GM21381 (cell line): ENCODE results near the gene CDH4.

ENCODE experiments used
- ATAC-seq: cut with Tn5 transposase; IDR thresholded peaks from one replicate; pipeline ENCODE4 v1.9.1; 2021; ENCODE audit warnings: mild to moderate bottlenecking, moderate library complexity; ENCODE audit not compliant: unreplicated experiment

Gene CDH4

GRCh38 chr20:61508301-61509096 is 256.4 kb downstream of the CDH4 start:
- ATAC-seq = no peak

DNA sequence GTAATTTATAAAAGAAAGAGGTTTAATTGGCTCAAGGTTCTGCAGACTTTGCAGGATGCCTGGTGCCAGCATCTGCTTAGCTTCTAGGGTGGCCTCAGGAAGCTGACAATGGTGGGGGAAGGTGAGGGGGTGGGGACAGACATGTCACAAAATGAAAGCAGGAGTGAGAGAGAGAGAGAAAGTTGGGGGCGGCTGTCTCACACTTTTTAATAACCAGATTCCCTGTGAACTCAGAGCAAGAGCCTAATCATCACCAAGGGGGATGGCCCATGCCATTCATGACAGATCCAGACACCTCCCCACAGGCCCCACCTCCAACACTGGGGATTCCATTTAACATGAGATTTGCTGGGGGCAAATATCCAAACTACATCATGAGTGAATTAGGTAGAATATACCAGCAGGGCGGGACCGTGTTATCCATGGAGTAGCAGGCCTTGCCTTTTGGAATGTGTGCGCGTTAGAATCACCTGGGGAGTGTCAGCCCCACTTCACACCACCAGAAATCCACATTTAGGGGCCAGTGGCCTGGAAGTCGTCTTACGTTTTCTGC is 258.8 kb downstream of the CDH4 start:
- no peak for ATAC-seq

DNA sequence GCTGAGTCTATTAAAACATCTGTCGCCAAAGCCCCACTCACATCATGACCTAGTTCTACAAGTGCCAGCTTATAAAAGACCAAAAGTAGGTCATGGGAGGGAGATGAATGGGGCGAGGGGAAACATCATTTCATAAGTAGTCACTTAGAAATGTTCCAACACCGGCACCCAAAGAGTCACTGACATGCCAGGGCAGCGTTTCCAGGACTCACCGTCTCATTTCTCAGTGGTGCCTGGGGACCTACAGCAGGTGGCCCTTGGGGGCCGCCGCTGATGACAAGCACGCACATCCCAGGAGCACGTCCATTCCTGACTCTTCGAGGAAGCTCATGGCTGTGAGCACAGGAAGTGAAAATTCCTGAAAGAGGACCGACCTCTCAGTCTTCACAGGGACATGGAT is 260.4 kb downstream of the CDH4 start:
- ATAC-seq = no peak

GRCh38 chr20:61513124-61514017 is 261.3 kb downstream of the CDH4 start:
- ATAC-seq = no peak

GRCh38 chr20:61514018-61514365 is 261.9 kb downstream of the CDH4 start:
- ATAC-seq = no peak

- ATAC-seq = no peak
These were observed 262.3 kb downstream of the CDH4 start for GRCh38 chr20:61514396-61514795.

DNA sequence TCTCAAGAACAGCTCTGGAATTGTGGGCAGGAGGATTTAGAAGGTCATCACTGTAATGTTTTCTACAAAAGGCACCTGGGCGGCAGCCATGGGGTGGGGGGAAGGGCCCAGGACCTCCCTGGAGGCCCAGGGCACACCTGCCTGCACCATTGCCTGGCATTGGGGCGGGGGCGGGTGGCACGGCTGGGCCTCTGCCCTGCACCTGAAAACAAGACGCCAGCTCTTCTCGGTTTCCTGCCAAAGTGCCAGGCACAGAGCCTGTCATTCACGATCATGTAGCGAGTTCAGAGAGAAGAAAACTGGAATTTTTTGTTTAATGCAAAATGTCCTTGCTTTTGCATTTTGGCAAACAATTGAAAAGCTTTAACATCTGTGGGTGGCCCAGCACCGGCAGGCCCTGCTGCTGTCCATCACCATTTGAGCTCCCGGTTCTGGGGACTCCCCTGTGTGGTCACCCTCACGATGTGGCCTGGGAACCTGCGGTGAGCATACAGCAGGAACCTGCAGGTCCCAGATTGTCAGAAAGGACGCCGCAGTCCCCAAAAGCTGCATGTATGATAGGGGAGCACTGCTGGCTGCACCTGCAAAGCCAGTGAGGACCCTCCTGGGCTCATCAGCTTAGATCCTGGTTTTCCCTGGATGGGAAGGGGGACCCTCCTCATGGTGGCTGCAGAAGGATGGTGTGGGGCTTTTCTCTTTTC is 262.9 kb downstream of the CDH4 start:
- no peak for ATAC-seq

DNA sequence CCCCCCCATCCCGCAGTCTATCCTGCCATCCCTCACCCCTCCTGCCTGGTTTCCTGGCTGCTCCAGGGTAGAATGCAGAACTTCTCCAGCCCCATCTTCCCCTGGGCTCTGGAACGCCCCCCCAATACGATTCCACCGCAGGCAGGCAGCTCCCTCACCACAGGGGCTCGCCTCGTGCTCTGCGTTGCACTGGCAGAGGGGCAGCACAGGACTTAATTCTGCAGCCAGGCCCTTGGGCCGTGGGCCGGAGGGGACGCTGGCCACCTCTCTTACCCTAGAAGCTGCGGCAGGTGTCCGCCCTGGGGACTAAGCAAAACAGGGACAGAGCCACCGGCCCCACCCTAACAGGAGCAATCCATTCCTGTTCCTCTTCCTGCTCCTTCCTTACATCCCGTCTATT is 263.9 kb downstream of the CDH4 start:
- no peak for ATAC-seq

- ATAC-seq = no peak
These were observed 264.5 kb downstream of the CDH4 start for GRCh38 chr20:61516346-61517208.

GRCh38 chr20:61517419-61517818 is 265.4 kb downstream of the CDH4 start:
- no peak for ATAC-seq

DNA sequence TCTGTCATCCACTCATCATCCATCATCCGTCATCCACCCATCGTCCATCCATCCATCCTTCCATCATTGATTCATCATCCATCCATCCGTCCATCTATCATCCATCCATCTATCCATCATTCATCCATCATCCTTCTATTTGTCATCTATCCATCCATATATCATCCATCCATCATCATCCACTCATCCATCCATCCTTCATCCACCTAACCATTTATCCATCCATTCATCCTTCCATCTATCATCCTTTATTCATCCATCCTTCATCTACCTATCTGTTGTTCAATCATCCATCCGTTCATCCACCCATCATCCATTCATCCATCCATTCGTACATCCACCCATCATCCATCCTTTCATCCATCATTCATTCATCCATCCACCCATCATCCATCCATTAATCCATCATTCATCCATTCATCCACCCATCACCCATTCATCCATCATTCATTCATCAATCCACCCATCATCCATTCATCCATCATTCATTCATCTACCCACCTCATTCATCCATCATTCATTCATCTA is 266.4 kb downstream of the CDH4 start:
- no peak for ATAC-seq

DNA sequence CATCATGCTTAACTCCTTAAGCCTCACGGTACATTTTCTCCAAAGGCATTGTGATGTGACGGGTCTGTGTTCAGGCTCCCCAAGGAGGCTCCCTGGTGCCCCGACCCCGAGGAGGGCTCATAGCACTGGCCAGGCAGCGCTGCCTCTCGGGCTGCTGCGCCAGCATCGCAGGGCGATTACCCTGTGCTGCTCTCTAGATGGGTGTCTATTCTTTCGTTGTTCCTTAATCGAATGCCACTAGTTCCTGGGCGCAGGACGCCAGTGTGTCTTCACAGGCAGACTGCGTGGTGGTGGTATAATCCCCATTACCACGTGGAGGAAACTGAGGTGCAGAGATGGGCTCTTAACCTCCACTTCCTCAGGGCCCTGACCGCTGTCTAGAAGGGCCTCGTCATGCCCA is 267.4 kb downstream of the CDH4 start:
- ATAC-seq = no peak

DNA sequence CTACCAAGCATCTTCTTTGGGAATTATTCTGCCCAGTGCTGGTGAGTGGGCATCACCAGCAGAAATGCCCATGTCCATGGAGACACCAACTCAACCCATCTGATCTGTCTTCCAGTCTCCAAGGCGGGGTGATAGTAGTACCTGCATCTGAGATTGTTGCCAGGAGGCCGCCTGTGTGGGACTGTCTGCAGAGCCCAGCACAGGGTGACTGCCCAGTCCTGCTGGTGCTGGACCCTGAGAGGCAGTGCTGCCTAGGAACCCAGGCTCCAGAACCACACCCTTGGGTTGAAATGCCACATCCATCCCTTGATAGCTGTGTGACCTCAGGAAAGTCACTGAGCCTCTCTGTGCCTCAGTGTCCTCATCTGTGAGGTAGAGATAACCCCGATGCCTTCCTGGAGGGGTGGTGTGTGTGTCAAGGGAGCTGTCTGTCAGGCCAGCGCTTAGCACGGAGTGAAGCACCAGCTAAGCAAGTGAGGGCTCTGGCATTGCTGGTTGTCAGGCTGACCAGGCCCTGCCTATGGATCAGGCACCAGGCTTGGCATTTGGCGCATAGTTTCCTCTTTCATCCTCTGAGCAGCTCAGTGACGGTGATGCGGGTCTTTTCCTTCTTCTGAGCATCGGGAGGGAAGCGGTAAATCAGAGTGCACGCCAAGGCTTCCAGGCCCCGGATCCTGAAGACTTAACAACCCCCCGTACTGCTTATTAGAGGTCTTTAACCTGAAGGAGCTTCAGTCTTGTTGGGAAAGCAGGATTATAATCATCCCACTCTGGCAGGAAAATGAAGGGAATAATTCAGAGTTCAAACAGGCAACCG is 268.2 kb downstream of the CDH4 start:
- no peak for ATAC-seq

- ATAC-seq = no peak
These were observed 268.9 kb downstream of the CDH4 start for GRCh38 chr20:61520893-61521460.

DNA sequence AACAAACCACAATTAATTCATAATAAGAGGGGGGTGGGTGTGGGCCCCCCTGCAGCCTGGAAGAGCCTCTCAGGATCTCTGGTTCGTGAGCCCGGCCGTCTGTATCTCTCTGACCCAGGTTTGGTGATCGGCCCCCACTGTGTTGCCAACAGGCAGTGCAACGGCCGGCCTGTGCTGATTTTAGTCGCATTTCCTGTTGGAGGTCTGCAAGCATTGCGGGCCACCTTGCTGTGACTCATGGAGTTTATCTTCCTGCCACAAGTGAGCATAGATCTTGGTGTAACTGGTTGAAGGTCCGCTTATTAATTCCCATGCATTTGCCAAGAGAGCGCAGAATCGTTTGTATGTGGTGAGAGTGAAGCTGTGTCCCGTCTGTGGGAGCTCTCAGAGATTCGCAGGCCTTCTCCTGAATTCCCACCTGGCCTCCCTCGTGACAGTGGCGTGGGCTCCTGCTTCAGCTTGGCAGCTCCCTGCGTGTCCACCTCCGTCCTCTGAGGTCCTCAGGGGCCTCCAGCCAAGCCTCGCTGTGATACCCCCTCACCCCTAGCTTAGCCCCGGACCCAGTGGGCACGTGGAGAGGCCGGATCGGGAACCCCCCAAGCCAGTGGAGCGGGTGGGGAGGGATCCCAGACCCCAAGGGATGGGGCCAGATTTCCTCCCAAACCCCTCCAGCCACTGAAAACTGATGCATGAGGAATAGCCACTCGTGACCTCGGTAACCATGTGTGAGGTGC is 269.8 kb downstream of the CDH4 start:
- ATAC-seq = no peak

DNA sequence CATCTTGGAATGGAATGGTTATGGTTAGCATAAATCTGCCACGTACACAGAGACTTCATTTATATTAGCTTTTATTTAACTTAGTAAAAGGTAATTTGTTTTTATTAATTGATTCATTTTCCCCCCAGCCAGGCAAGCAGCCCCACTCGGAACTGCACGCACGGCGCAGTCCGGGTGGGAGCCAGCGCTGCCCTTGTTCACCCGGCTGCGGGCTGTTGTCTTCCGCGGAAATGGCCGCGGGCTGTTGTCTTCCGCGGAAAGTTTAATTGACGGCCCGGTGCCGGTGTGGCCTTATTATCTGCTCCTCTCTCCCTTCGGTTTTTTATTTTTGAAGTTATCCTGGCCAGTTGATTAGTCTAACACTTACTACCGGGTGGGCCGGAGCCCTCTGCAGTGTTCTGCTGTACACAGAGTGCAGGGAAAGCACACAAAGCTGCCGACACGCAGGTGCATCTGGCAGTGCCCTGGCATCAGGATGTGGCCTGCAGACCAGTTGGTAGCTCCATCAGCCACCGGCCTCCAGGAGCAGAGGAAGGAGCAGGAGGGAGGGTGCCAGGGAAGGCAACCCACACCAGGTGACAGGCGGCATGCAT is 270.5 kb downstream of the CDH4 start:
- ATAC-seq = no peak

DNA sequence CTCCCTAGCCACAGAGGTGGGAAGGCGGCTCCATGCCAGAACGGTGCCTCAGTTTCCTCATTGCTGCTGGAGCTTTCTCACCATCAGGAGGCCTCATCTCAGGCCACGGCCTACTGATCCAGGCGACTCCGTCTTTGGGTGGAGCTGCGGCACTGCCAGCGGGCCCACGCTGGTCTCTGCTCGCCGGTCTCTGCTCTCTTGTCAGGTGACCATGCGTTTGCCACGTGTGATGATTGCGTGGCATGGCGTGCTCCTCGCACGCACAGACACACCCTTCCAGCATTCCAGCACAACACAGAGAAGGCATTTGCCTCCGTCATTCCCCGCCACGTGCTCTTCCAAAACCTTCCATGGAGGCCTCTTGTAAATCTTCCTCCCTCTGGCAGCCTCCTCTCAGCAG is 271.1 kb downstream of the CDH4 start:
- ATAC-seq = no peak
